HepG2 (cell line): Measurements from ENCODE around the gene CNTN4. TPM values are rescaled to one million over a fixed set of nuclear protein-coding genes. Genes with fewer than 3 reads are reported as not detected.

Source experiments
- ATAC-seq: fragments of 200-7000 bp; cut with Tn5 transposase; 3 replicates; pipeline ENCODE4 v1.9.1; 2020; ENCODE audit warnings: mild to moderate bottlenecking, moderate library complexity
- BruUV-seq: library from RNA; stranded (reverse); fragments of 400-500 nt; replicated peaks from 2 replicates; lab custom pipeline; 2021; lab: Mats Ljungman, UMichigan
- CTCF ChIA-PET: fragments of 300-600 bp; formaldehyde crosslinking; extraction: SDS; loops from one replicate; lab custom pipeline; 2021; ENCODE audit warnings: low total read pairs, inconsistent platforms, low intra/inter-chr PET ratio; lab: Yijun Ruan, JAX
- POLR2A ChIA-PET: fragments of 350-600 bp; sonication (Branson Sonifier 250); formaldehyde crosslinking; loops from one replicate; lab custom pipeline; 2020; ENCODE audit warnings: antibody characterized with exemption, inconsistent platforms; lab: Yijun Ruan, JAX
- DNase-seq: peaks from one replicate; pipeline ENCODE4 v3.0.0-alpha.2; 2015; ENCODE audit warnings: low spot score
- FAIRE-seq: peaks from 3 replicates; lab custom pipeline; 2011; peaks lifted over from hg19 to GRCh38; lab: Jason Lieb, UNC
- H2AFZ ChIP-seq: one replicate; pipeline ENCODE4 v1.6.1; 2011; ENCODE audit warnings: low read length, inconsistent platforms
- H3K27ac ChIP-seq: fragments of 300-600 bp; 3 replicates; pipeline ENCODE4 v1.8.0; 2011; ENCODE audit warnings: mixed run types, mild to moderate bottlenecking, mixed read lengths, low read length, inconsistent platforms; ENCODE audit not compliant: insufficient read depth; ENCODE audit errors: extremely low read length
- H3K27me3 ChIP-seq, 2 experiments: fragments of 200-600 bp in 1 of 2; 2 replicates in 1 of 2; 3 replicates in 1 of 2; pipeline versions ENCODE4 v1.6.0 to v1.8.0; 2011; ENCODE audit warnings: low read length in 2 of 2, mild to moderate bottlenecking in 2 of 2, moderate library complexity in 2 of 2, inconsistent platforms in 1 of 2; ENCODE audit not compliant: insufficient read depth in 2 of 2, control insufficient read depth in 1 of 2
- H3K36me3 ChIP-seq, 2 experiments: fragments of 200-600 bp in 1 of 2; replicated peaks in 1 of 2; 2 replicates in 1 of 2; 3 replicates in 1 of 2; pipeline versions ENCODE4 v1.5.1 to v1.8.0; 2011; ENCODE audit warnings: low read length in 2 of 2, inconsistent platforms in 1 of 2; ENCODE audit not compliant: insufficient read depth in 2 of 2, control insufficient read depth in 1 of 2
- H3K4me1 ChIP-seq: 2 replicates; pipeline ENCODE4 v1.5.1; 2012; ENCODE audit warnings: low read length, inconsistent platforms; ENCODE audit not compliant: insufficient read depth
- H3K4me2 ChIP-seq: 2 replicates; pipeline ENCODE4 v1.6.0; 2011; ENCODE audit warnings: low read depth, low read length, inconsistent platforms
- H3K4me3 ChIP-seq, 3 experiments: fragments of 200-600 bp in 1 of 3; sonication (generic), shearing (Covaris generic) in 1 of 3; replicated peaks in 1 of 3; 2 replicates each; pipeline ENCODE4 v1.5.1; 2011 to 2016; ENCODE audit warnings: low read length in 3 of 3, inconsistent platforms in 2 of 3, low read depth in 2 of 3, mild to moderate bottlenecking in 2 of 3, control low read depth in 1 of 3, mixed read lengths in 1 of 3; ENCODE audit not compliant: insufficient read depth in 1 of 3
- H3K79me2 ChIP-seq: one replicate; pipeline ENCODE4 v1.6.1; 2011; ENCODE audit warnings: low read length, inconsistent platforms; ENCODE audit not compliant: insufficient read depth
- H3K9ac ChIP-seq: 2 replicates; pipeline ENCODE4 v1.6.0; 2011; ENCODE audit warnings: mild to moderate bottlenecking, low read depth, low read length, inconsistent platforms; ENCODE audit not compliant: insufficient read depth
- H3K9me3 ChIP-seq: 2 replicates; pipeline ENCODE4 v1.5.1; 2012; ENCODE audit warnings: mild to moderate bottlenecking, low read length
- H4K20me1 ChIP-seq: 2 replicates; pipeline ENCODE4 v1.6.0; 2011; ENCODE audit warnings: inconsistent platforms, mild to moderate bottlenecking, low read length, moderate library complexity; ENCODE audit not compliant: insufficient read depth
- CHCHD3 ChIP-seq: sonication (generic); formaldehyde crosslinking; IDR thresholded peaks from 2 replicates; pipeline ENCODE4 v1.8.0; 2022; ENCODE audit warnings: mild to moderate bottlenecking, missing genetic modification reagents, moderate library complexity
- IRF2 ChIP-seq: IDR thresholded peaks from 2 replicates; pipeline ENCODE4 v1.6.1; 2018; ENCODE audit warnings: missing genetic modification reagents, missing compliant biosample characterization
- KDM3A ChIP-seq: IDR thresholded peaks from 2 replicates; pipeline ENCODE4 v1.6.1; 2018; ENCODE audit warnings: low read depth, missing compliant biosample characterization
- MEF2D ChIP-seq: sonication (generic); formaldehyde crosslinking; IDR thresholded peaks from 2 replicates; pipeline ENCODE4 v1.5.1; 2020; ENCODE audit warnings: mild to moderate bottlenecking, missing genetic modification reagents
- MLXIP ChIP-seq: sonication (generic); formaldehyde crosslinking; IDR thresholded peaks from 2 replicates; pipeline ENCODE4 v1.9.0; 2021; ENCODE audit warnings: missing genetic modification reagents, borderline replicate concordance
- MTA1 ChIP-seq: sonication (generic); formaldehyde crosslinking; IDR thresholded peaks from 2 replicates; pipeline ENCODE4 v1.4.0; 2020; ENCODE audit warnings: missing genetic modification reagents, mild to moderate bottlenecking, borderline replicate concordance
- NR2F2 ChIP-seq: IDR thresholded peaks from 2 replicates; pipeline ENCODE4 v1.6.1; 2012; ENCODE audit warnings: low read depth, inconsistent platforms, borderline replicate concordance
- PRDM4 ChIP-seq: sonication (generic); formaldehyde crosslinking; IDR thresholded peaks from 2 replicates; pipeline ENCODE4 v1.9.0; 2021; ENCODE audit warnings: missing genetic modification reagents, borderline replicate concordance
- RORA ChIP-seq: sonication (generic); formaldehyde crosslinking; IDR thresholded peaks from 2 replicates; pipeline ENCODE4 v1.5.0; 2020; ENCODE audit warnings: mild to moderate bottlenecking, missing genetic modification reagents, moderate library complexity
- SMYD3 ChIP-seq: sonication (generic); formaldehyde crosslinking; IDR thresholded peaks from 2 replicates; pipeline ENCODE4 v1.8.1; 2023; ENCODE audit warnings: mild to moderate bottlenecking, missing genetic modification reagents
- SOX13 ChIP-seq, 3 experiments: fragments of 450-650 bp in 1 of 3; sonication (generic) in 1 of 3; formaldehyde crosslinking in 1 of 3; IDR thresholded peaks in 2 of 3; conservative IDR thresholded peaks in 1 of 3; 2 replicates each; pipeline versions ENCODE4 v1.5.0 to v1.6.1; 2016 to 2020; ENCODE audit warnings: antibody characterized with exemption in 1 of 3, mild to moderate bottlenecking in 1 of 3, missing compliant biosample characterization in 1 of 3, missing genetic modification reagents in 1 of 3, moderate library complexity in 1 of 3
- ZNF12 ChIP-seq: sonication (generic); formaldehyde crosslinking; IDR thresholded peaks from 2 replicates; pipeline ENCODE4 v1.5.0; 2020; ENCODE audit warnings: missing genetic modification reagents
- ZNF280D ChIP-seq: sonication (generic); formaldehyde crosslinking; IDR thresholded peaks from 2 replicates; pipeline ENCODE4 v1.5.1; 2020; ENCODE audit warnings: mild to moderate bottlenecking, missing genetic modification reagents
- ZNF282 ChIP-seq: fragments of 450-650 bp; IDR thresholded peaks from 2 replicates; pipeline ENCODE4 v1.6.1; 2018; ENCODE audit not compliant: partially characterized antibody
- ZNF329 ChIP-seq: sonication (generic); formaldehyde crosslinking; IDR thresholded peaks from 2 replicates; pipeline ENCODE4 v1.9.0; 2021; ENCODE audit warnings: low read depth, mild to moderate bottlenecking, missing genetic modification reagents
- ZZZ3 ChIP-seq: sonication (generic); formaldehyde crosslinking; IDR thresholded peaks from 2 replicates; pipeline ENCODE4 v1.4.0; 2020; ENCODE audit warnings: missing genetic modification reagents, mild to moderate bottlenecking, borderline replicate concordance
- WGBS: methylation state at CpG from one replicate; pipeline ENCODE4 v1.1.6; 2017; ENCODE audit warnings: low lambda C conversion rate; 5-methylcytosine and 5-hydroxymethylcytosine counted together
- in situ Hi-C: cut with HindIII; loops from 2 replicates; pipeline ENCODE4 v1.10.0; 2017; ENCODE audit warnings: low pct_unique_long_range_greater_than_20kb; ENCODE audit not compliant: extremely low pct_ligation_motif_present
- intact Hi-C: fragments of 100-400 bp; cut with micrococcal nuclease; formaldehyde crosslinking; loops from one replicate; pipeline ENCODE4 v1.10.0; 2022; ENCODE audit not compliant: unreplicated experiment
- polyA plus RNA-seq, 8 experiments: library from polyadenylated mRNA; depleted of rRNA in 3 of 8; stranded (reverse) in 7 of 8; unstranded in 1 of 8; fragments of >200 nt; fragmentation: Illumina TruSeq in 4 of 8; extraction: Trizol in 4 of 8; gene quantifications; 2 replicates each; pipeline versions ENCODE4 v1.2.1 to v1.2.3, GENCODE V29; 2011 to 2016; ENCODE audit warnings: low read depth in 4 of 8, missing spikeins in 1 of 8, mixed read lengths in 1 of 8; ENCODE audit not compliant: insufficient read depth in 1 of 8
- total RNA-seq, 5 experiments: library from RNA; depleted of rRNA; stranded (reverse); fragments of >200 nt; fragmentation: Illumina TruSeq; extraction: Trizol; gene quantifications; 2 replicates each; pipeline ENCODE4 v1.2.3, GENCODE V29; 2016; ENCODE audit warnings: low read depth in 1 of 5

CNTN4 gene
- total and polyA plus RNA-seq, 2 of the 13 experiments (the other 11 are each of a cell fraction or from before 2014, with no cell fraction given): 0.01 to 0.13 TPM

- no peak for TF ChIP-seq NR2F2
- no peak for TF ChIP-seq ZZZ3 (CRISPR knock-in tag)
- no peak for TF ChIP-seq SOX13 (IDR thresholded peaks at IDR 0.05)
- TF ChIP-seq SOX13 (CRISPR knock-in tag; conservative IDR thresholded peaks at IDR 0.05 in 1 of 2, IDR thresholded peaks at IDR 0.05 in 1 of 2): no peak
- no peak for TF ChIP-seq PRDM4 (CRISPR knock-in tag)
Measured at GRCh38 chr3:2158828-2159227, 60.2 kb downstream of the CNTN4 start (continued).

- FAIRE-seq: no peak
- no peak for TF ChIP-seq MLXIP (CRISPR knock-in tag)
- TF ChIP-seq ZNF329 (CRISPR knock-in tag): no peak
- no peak for TF ChIP-seq RORA
- no peak for TF ChIP-seq MEF2D (CRISPR knock-in tag)
- no peak for TF ChIP-seq KDM3A
- no peak for TF ChIP-seq CHCHD3
- TF ChIP-seq ZNF12 (CRISPR knock-in tag): no peak
- no peak for TF ChIP-seq MTA1 (CRISPR knock-in tag)
- no peak for TF ChIP-seq ZNF282
- no peak for TF ChIP-seq IRF2 (CRISPR knock-in tag)
- no peak for TF ChIP-seq ZNF280D
- no peak for TF ChIP-seq SMYD3 (CRISPR knock-in tag)
Measured at GRCh38 chr3:2166552-2166951, 67.9 kb downstream of the CNTN4 start.

More at GRCh38 chr3:2166552-2166951, 67.9 kb downstream of the CNTN4 start:
- H3K4me1 ChIP-seq: no peaks in the 10 kb centered on the region
- H2AFZ ChIP-seq: no peak overlapping the region
- no peak overlapping the region for H3K4me3 ChIP-seq
- ChIA-PET POLR2A (no interaction called here), CTCF (no interaction called here)
- H4K20me1 ChIP-seq: no peaks in the 10 kb centered on the region
- no peaks in the 10 kb centered on the region for H3K27me3 ChIP-seq
- H3K4me2 ChIP-seq: no peak overlapping the region
- intact Hi-C loops (no loop called here), in situ Hi-C loops (no loop called here)
- H3K36me3 ChIP-seq: no peaks in the 10 kb centered on the region
- H3K9me3 ChIP-seq: peaks cover 8% of the 10 kb centered on the region
- ATAC-seq: no peak
- WGBS: 3% methylated on average over 3 of the region's 3 CpGs
- H3K9ac ChIP-seq: no peak overlapping the region
- no TSS peak for BruUV-seq
- no peak for DNase-seq
- H3K27ac ChIP-seq: no peak overlapping the region
- no peaks in the 10 kb centered on the region for H3K79me2 ChIP-seq
